AG04449 (cell line): Measurements from ENCODE around the gene CAPN13.
A peak's percentile ranks its signal among the peaks of the same experiment; 100 is the strongest.

Source experiments
- CTCF ChIA-PET: fragments of 350-600 bp; formaldehyde crosslinking; extraction: SDS; loops from one replicate; lab custom pipeline; 2021; ENCODE audit warnings: antibody characterized with exemption; lab: Yijun Ruan, JAX
- POLR2A ChIA-PET: fragments of 400-600, 350-600 bp; formaldehyde crosslinking; extraction: SDS; loops from one replicate; lab custom pipeline; 2020; ENCODE audit warnings: antibody characterized with exemption, inconsistent platforms; lab: Yijun Ruan, JAX
- DNase-seq: peaks from one replicate; pipeline ENCODE4 v3.0.0-alpha.2; 2010; ENCODE audit warnings: low read depth, low spot score
- H3K4me3 ChIP-seq: 2 replicates; pipeline ENCODE4 v1.5.1; 2011; ENCODE audit warnings: low read depth, mild to moderate bottlenecking, control low read depth, low read length
- CTCF ChIP-seq: IDR thresholded peaks from one replicate; pipeline ENCODE4 v1.5.1; 2011; ENCODE audit warnings: mild to moderate bottlenecking, moderate library complexity, low read length, control low read depth, inconsistent platforms; ENCODE audit not compliant: insufficient read depth; ENCODE audit errors: missing control alignments

The CAPN13 gene

GRCh38 chr2:30713698-30714097 is 93.5 kb downstream of the CAPN13 start:
- TF ChIP-seq CTCF = no peak
- no peak overlapping the region for H3K4me3 ChIP-seq
- no peak for DNase-seq
- ChIA-PET POLR2A (no interaction called here), CTCF (interaction anchor here (0.6 to 16.7 kb wide), 33 partner anchors 9 to 1017 kb away, joined by 3 to 799 read pairs (median 4); no protein-coding TSS in a partner anchor)

GRCh38 chr2:30711646-30712085 is 95.6 kb downstream of the CAPN13 start:
- ChIA-PET POLR2A (interaction anchor here (0.8 to 1.8 kb wide), 5 partner anchors 473 to 546 kb away, joined by 3 to 6 read pairs (median 4); partner anchors contain the start of gene LBH), CTCF (interaction anchor here (0.6 to 16.7 kb wide), 104 partner anchors 10 to 1367 kb away, joined by 3 to 799 read pairs (median 5); partner anchors contain the start of gene LCLAT1)
- peak; percentile 98 for TF ChIP-seq CTCF
- no peak overlapping the region for H3K4me3 ChIP-seq
- DNase-seq = peak; percentile 49

GRCh38 chr2:30710461-30710860 is 96.8 kb downstream of the CAPN13 start:
- ChIA-PET POLR2A (no interaction called here), CTCF (interaction anchor here (0.7 to 16.7 kb wide), 47 partner anchors 9 to 812 kb away, joined by 3 to 799 read pairs (median 5); partner anchors contain the start of gene LCLAT1)
- no peak for TF ChIP-seq CTCF
- H3K4me3 ChIP-seq = no peak overlapping the region
- DNase-seq = no peak

GRCh38 chr2:30710016-30710415 is 97.2 kb downstream of the CAPN13 start:
- H3K4me3 ChIP-seq = no peak overlapping the region
- ChIA-PET POLR2A (no interaction called here), CTCF (interaction anchor here (0.8 to 16.7 kb wide), 31 partner anchors 9 to 624 kb away, joined by 3 to 799 read pairs (median 6); partner anchors contain the start of gene LCLAT1)
- DNase-seq = no peak
- no peak for TF ChIP-seq CTCF

- ChIA-PET POLR2A (no interaction called here), CTCF (interaction anchor here (0.6 to 16.7 kb wide), 30 partner anchors 15 to 814 kb away, joined by 3 to 799 read pairs (median 5); no protein-coding TSS in a partner anchor)
- DNase-seq = no peak
- H3K4me3 ChIP-seq = no peak overlapping the region
- no peak for TF ChIP-seq CTCF
Measured at GRCh38 chr2:30709516-30709915, 97.7 kb downstream of the CAPN13 start.

GRCh38 chr2:30708491-30709290 is 98.6 kb downstream of the CAPN13 start:
- no peak for DNase-seq
- POLR2A ChIA-PET = no interaction called here

More at GRCh38 chr2:30708491-30709290, 98.6 kb downstream of the CAPN13 start:
- CTCF ChIA-PET = interaction anchor here (0.8 to 16.7 kb wide), 30 partner anchors 14 to 815 kb away, joined by 3 to 799 read pairs (median 4); no protein-coding TSS in a partner anchor
- no peak overlapping the region for H3K4me3 ChIP-seq
- TF ChIP-seq CTCF = peak; percentile 35
